OCI-M1 (cell line): ENCODE measurements around the gene TRIM14.
"Not testable (repeated sequence)": the region's sequence is repeated elsewhere in the genome, so short reads cannot be mapped to it uniquely, and the experiment has no call there.

Experiments
- DNase-seq: peaks from one replicate; lab custom pipeline; 2025; lab: John Stamatoyannopoulos, UW

The TRIM14 gene

GRCh38 chr9:98081477-98082219 lies 37.4 kb downstream of the TRIM14 start:
- no peak for DNase-seq

GRCh38 chr9:98080780-98081179 lies 38.2 kb downstream of the TRIM14 start:
- DNase-seq: no peak

GRCh38 chr9:98080326-98080725 lies 38.7 kb downstream of the TRIM14 start:
- DNase-seq: no peak

- DNase-seq: no peak
These were observed 40.1 kb downstream of the TRIM14 start for GRCh38 chr9:98078895-98079294.

GRCh38 chr9:98076514-98076890 lies 42.5 kb downstream of the TRIM14 start:
- not testable (repeated sequence) for DNase-seq

- DNase-seq: no peak
These were observed 43.7 kb downstream of the TRIM14 start for GRCh38 chr9:98075332-98075805.

GRCh38 chr9:98074115-98074990 lies 44.7 kb downstream of the TRIM14 start:
- peak; percentile 78 for DNase-seq

- no peak for DNase-seq
These were observed 47.3 kb downstream of the TRIM14 start for GRCh38 chr9:98071737-98072136.

GRCh38 chr9:98070704-98071103 lies 48.3 kb downstream of the TRIM14 start:
- no peak for DNase-seq

- no peak for DNase-seq
These were observed 49.5 kb downstream of the TRIM14 start for GRCh38 chr9:98069551-98069950.

GRCh38 chr9:98067184-98067583 lies 51.8 kb downstream of the TRIM14 start:
- DNase-seq: no peak

- no peak for DNase-seq
These were observed 52.8 kb downstream of the TRIM14 start for GRCh38 chr9:98066235-98066634.

GRCh38 chr9:98064623-98065392 lies 54.2 kb downstream of the TRIM14 start:
- no peak for DNase-seq

GRCh38 chr9:98062161-98062560 lies 56.9 kb downstream of the TRIM14 start:
- no peak for DNase-seq

- DNase-seq: peak; percentile 84
These were observed 61.8 kb downstream of the TRIM14 start for GRCh38 chr9:98057138-98057799.

- peak; percentile 95 for DNase-seq
These were observed 62.5 kb downstream of the TRIM14 start, which contains the start of gene NANS for GRCh38 chr9:98056269-98057137. NANS (plus strand) TSS chr9:98056732; CDS start chr9:98056809, 77 bp downstream.

- DNase-seq: no peak
These were observed 64.6 kb downstream of the TRIM14 start for GRCh38 chr9:98054376-98054951.

- DNase-seq: no peak
These were observed 68.7 kb downstream of the TRIM14 start for GRCh38 chr9:98050351-98050750.

- DNase-seq: peak; percentile 36
These were observed 69.5 kb downstream of the TRIM14 start for GRCh38 chr9:98049288-98050072.
